DOHH2 (cell line): ENCODE data around the gene CLK1.
"Not testable (repeated sequence)": the region's sequence is repeated elsewhere in the genome, so short reads cannot be mapped to it uniquely, and the experiment has no call there.

Experiments used
- H3F3A ChIP-seq: fragments of 200-600 bp; sonication (generic), shearing (Covaris generic); 2 replicates; pipeline ENCODE4 v1.6.0; 2016; ENCODE audit warnings: antibody characterized with exemption, mild to moderate bottlenecking; ENCODE audit not compliant: control insufficient read depth, insufficient read depth
- H3K27ac ChIP-seq: fragments of 200-600 bp; sonication (generic); 2 replicates; pipeline ENCODE4 v1.5.1; 2014; ENCODE audit warnings: low read depth, mild to moderate bottlenecking, low read length, moderate library complexity
- H3K27me3 ChIP-seq: fragments of 200-600 bp; sonication (generic); 2 replicates; pipeline ENCODE4 v1.6.1; 2014; ENCODE audit warnings: mild to moderate bottlenecking, low read length, mixed read lengths; ENCODE audit not compliant: control insufficient read depth
- H3K36me3 ChIP-seq: fragments of 200-600 bp; sonication (generic); 2 replicates; pipeline ENCODE4 v1.6.1; 2014; ENCODE audit warnings: mild to moderate bottlenecking, low read length, moderate library complexity, mixed read lengths; ENCODE audit not compliant: control insufficient read depth
- H3K4me1 ChIP-seq: fragments of 200-600 bp; sonication (generic); 2 replicates; pipeline ENCODE4 v1.6.1; 2014; ENCODE audit warnings: mild to moderate bottlenecking, low read length, mixed read lengths; ENCODE audit not compliant: control insufficient read depth
- H3K4me2 ChIP-seq: fragments of 200-600 bp; sonication (generic); 2 replicates; pipeline ENCODE4 v1.6.0; 2014; ENCODE audit warnings: mild to moderate bottlenecking, low read length, moderate library complexity
- H3K4me3 ChIP-seq: fragments of 200-600 bp; sonication (generic); 2 replicates; pipeline ENCODE4 v1.5.1; 2014; ENCODE audit warnings: mild to moderate bottlenecking, low read length, mixed read lengths
- H3K79me2 ChIP-seq: fragments of 200-600 bp; sonication (generic); 2 replicates; pipeline ENCODE4 v1.6.1; 2014; ENCODE audit warnings: mild to moderate bottlenecking, low read length, mixed read lengths; ENCODE audit not compliant: control insufficient read depth
- H3K9me2 ChIP-seq: fragments of 200-600 bp; sonication (generic); replicated peaks from 2 replicates; pipeline ENCODE4 v1.6.1; 2014; ENCODE audit warnings: mild to moderate bottlenecking, low read length, mixed read lengths; ENCODE audit not compliant: control insufficient read depth
- H3K9me3 ChIP-seq: fragments of 200-600 bp; sonication (generic); 2 replicates; pipeline ENCODE4 v1.6.1; 2014; ENCODE audit warnings: antibody characterized with exemption, low read length, mixed read lengths; ENCODE audit not compliant: control insufficient read depth, insufficient read depth
- H4K20me1 ChIP-seq: fragments of 200-600 bp; sonication (generic); 2 replicates; pipeline ENCODE4 v1.6.0; 2014; ENCODE audit warnings: low read depth, mild to moderate bottlenecking, antibody characterized with exemption, low read length, moderate library complexity; ENCODE audit not compliant: control insufficient read depth, insufficient read depth
- CTCF ChIP-seq: fragments of 200-600 bp; sonication (generic); IDR thresholded peaks from one replicate; pipeline ENCODE4 v1.5.1; 2014; ENCODE audit warnings: antibody characterized with exemption, mild to moderate bottlenecking, low read depth, low read length; ENCODE audit not compliant: poor library complexity, severe bottlenecking
- EZH2phosphoT487 ChIP-seq: fragments of 200-600 bp; sonication (generic); IDR thresholded peaks from 2 replicates; pipeline ENCODE4 v1.6.1; 2017; ENCODE audit warnings: borderline replicate concordance, mild to moderate bottlenecking, antibody characterized with exemption, low read length, moderate library complexity, mixed read lengths

Gene CLK1

GRCh38 chr2:200828104-200828503 lies 36.4 kb downstream of the CLK1 start:
- Histone ChIP-seq H4K20me1 (no peaks in the 10 kb centered on the region), H3F3A (peaks cover 12% of the 10 kb centered on the region; the same call in 1 of the 2 replicates), H3K27ac (no peak overlapping the region), H3K9me2 (no peaks in the 10 kb centered on the region), H3K4me1 (no peaks in the 10 kb centered on the region), H3K27me3 (0 out of 2 replicates have a peak, but pooled peaks cover 3% of the 10 kb centered on the region), H3K4me3 (no peak overlapping the region), H3K79me2 (no peaks in the 10 kb centered on the region), H3K4me2 (no peak overlapping the region), H3K9me3 (no peaks in the 10 kb centered on the region), H3K36me3 (peaks cover 7% of the 10 kb centered on the region)
- TF ChIP-seq CTCF (no peak), EZH2phosphoT487 (no peak)

- no peak for TF ChIP-seq CTCF
- TF ChIP-seq EZH2phosphoT487, result no peak
- peaks cover 59% of the 10 kb centered on the region for H3K36me3 ChIP-seq
- peaks cover 5% of the 10 kb centered on the region; the same call in 1 of the 2 replicates for H3F3A ChIP-seq
Observed at GRCh38 chr2:200821686-200822245, 42.7 kb downstream of the CLK1 start.

GRCh38 chr2:200820573-200821234 lies 43.8 kb downstream of the CLK1 start:
- no peak overlapping the region for H3K27ac ChIP-seq

More at GRCh38 chr2:200821686-200822245, 42.7 kb downstream of the CLK1 start:
- no peaks in the 10 kb centered on the region for H3K4me1 ChIP-seq
- no peak overlapping the region for H3K4me2 ChIP-seq
- H4K20me1 ChIP-seq, result no peaks in the 10 kb centered on the region
- H3K27ac ChIP-seq, result no peak overlapping the region
- no peak overlapping the region for H3K4me3 ChIP-seq
- 0 out of 2 replicates have a peak, but pooled peaks cover 4% of the 10 kb centered on the region for H3K79me2 ChIP-seq
- H3K9me3 ChIP-seq, result no peaks in the 10 kb centered on the region
- no peaks in the 10 kb centered on the region for H3K9me2 ChIP-seq
- H3K27me3 ChIP-seq, result no peaks in the 10 kb centered on the region

GRCh38 chr2:200818732-200819131 lies 45.7 kb downstream of the CLK1 start:
- not testable (repeated sequence) for H3K9me3 ChIP-seq, H3F3A ChIP-seq, H3K27me3 ChIP-seq, H3K4me1 ChIP-seq, H3K9me2 ChIP-seq, H3K4me3 ChIP-seq, H3K4me2 ChIP-seq, H3K27ac ChIP-seq
- Histone ChIP-seq H3K36me3 (peaks cover 83% of the 10 kb centered on the region), H3K79me2 (peaks cover 30% of the 10 kb centered on the region), H4K20me1 (peaks cover 11% of the 10 kb centered on the region)

More at GRCh38 chr2:200820573-200821234, 43.8 kb downstream of the CLK1 start:
- Histone ChIP-seq H3K4me3 (no peak overlapping the region), H3K79me2 (peaks cover 10% of the 10 kb centered on the region), H3K4me2 (no peak overlapping the region), H3K27me3 (no peaks in the 10 kb centered on the region), H3K36me3 (peaks cover 69% of the 10 kb centered on the region), H3K9me2 (no peaks in the 10 kb centered on the region), H3K9me3 (no peaks in the 10 kb centered on the region), H4K20me1 (no peaks in the 10 kb centered on the region), H3K4me1 (no peaks in the 10 kb centered on the region), H3F3A (peaks cover 5% of the 10 kb centered on the region; the same call in 1 of the 2 replicates)
- TF ChIP-seq CTCF (no peak), EZH2phosphoT487 (no peak)
